HK-2 (cell line): ENCODE data around the gene DGKB.

Source experiments
- DNase-seq: peaks from one replicate; pipeline ENCODE4 v3.0.0-alpha.2; 2018; ENCODE audit not compliant: unreplicated experiment

Gene DGKB

GRCh38 chr7:14688208-14688607 lies 214.3 kb downstream of the DGKB start:
- no peak for DNase-seq

- no peak for DNase-seq
These were observed 214.8 kb downstream of the DGKB start for GRCh38 chr7:14687777-14688176.

GRCh38 chr7:14687241-14687640 lies 215.3 kb downstream of the DGKB start:
- DNase-seq = no peak

- DNase-seq = no peak
These were observed 217.4 kb downstream of the DGKB start for GRCh38 chr7:14685167-14685566.

- no peak for DNase-seq
These were observed 219.6 kb downstream of the DGKB start for GRCh38 chr7:14682910-14683465.

GRCh38 chr7:14676896-14677295 lies 225.7 kb downstream of the DGKB start:
- DNase-seq = no peak

- DNase-seq = no peak
These were observed 229.3 kb downstream of the DGKB start for GRCh38 chr7:14673202-14673601.

GRCh38 chr7:14666913-14667312 lies 235.6 kb downstream of the DGKB start:
- no peak for DNase-seq

- DNase-seq = no peak
These were observed 236.2 kb downstream of the DGKB start for GRCh38 chr7:14666304-14666703.

GRCh38 chr7:14639801-14640200 lies 262.8 kb downstream of the DGKB start:
- DNase-seq = no peak

- no peak for DNase-seq
These were observed 263.2 kb downstream of the DGKB start for GRCh38 chr7:14639329-14639728.

- DNase-seq = no peak
These were observed 264.6 kb downstream of the DGKB start for GRCh38 chr7:14637968-14638367.

- DNase-seq = no peak
These were observed 266.6 kb downstream of the DGKB start for GRCh38 chr7:14635955-14636354.

GRCh38 chr7:14630048-14630447 lies 272.5 kb downstream of the DGKB start:
- no peak for DNase-seq

- DNase-seq = no peak
These were observed 274.0 kb downstream of the DGKB start for GRCh38 chr7:14628516-14628915.

GRCh38 chr7:14626076-14626475 lies 276.5 kb downstream of the DGKB start:
- no peak for DNase-seq

GRCh38 chr7:14622559-14622958 lies 280.0 kb downstream of the DGKB start:
- DNase-seq = no peak

GRCh38 chr7:14606101-14606500 lies 296.4 kb downstream of the DGKB start:
- DNase-seq = no peak

GRCh38 chr7:14604606-14605005 lies 297.9 kb downstream of the DGKB start:
- DNase-seq = no peak

GRCh38 chr7:14602851-14603250 lies 299.7 kb downstream of the DGKB start:
- DNase-seq = no peak

- DNase-seq = no peak
These were observed 301.7 kb downstream of the DGKB start for GRCh38 chr7:14600766-14601367.

GRCh38 chr7:14598978-14599377 lies 303.6 kb downstream of the DGKB start:
- no peak for DNase-seq

- DNase-seq = no peak
These were observed 306.1 kb downstream of the DGKB start for GRCh38 chr7:14596421-14596820.

GRCh38 chr7:14590206-14590605 lies 312.3 kb downstream of the DGKB start:
- no peak for DNase-seq
